GM23248 (cell line): ENCODE measurements around the gene PTGFRN.

Experiments
- EZH2 ChIP-seq: fragments of 200-600 bp; sonication (generic); IDR thresholded peaks from 2 replicates; pipeline ENCODE4 v1.6.1; 2018; ENCODE audit warnings: antibody characterized with exemption, mild to moderate bottlenecking; ENCODE audit not compliant: insufficient read depth, poor library complexity, severe bottlenecking
- EZH2phosphoT487 ChIP-seq: fragments of 200-600 bp; sonication (generic); IDR thresholded peaks from 2 replicates; pipeline ENCODE4 v1.6.1; 2018; ENCODE audit warnings: antibody characterized with exemption, moderate library complexity, mild to moderate bottlenecking, low read depth; ENCODE audit not compliant: insufficient read depth

- TF ChIP-seq EZH2phosphoT487 (no peak), EZH2 (no peak)
These were observed 74.0 kb downstream of the PTGFRN start for GRCh38 chr1:116983678-116984077.
